H7 (cell line): ENCODE measurements around the gene CRIP2. TPM values are rescaled to one million over a fixed set of nuclear protein-coding genes. Genes with fewer than 3 reads are reported as not detected.

Experiments used
- DNase-seq: peaks from one replicate; pipeline ENCODE4 v3.0.0; 2012
- H3K27me3 ChIP-seq: 2 replicates; pipeline ENCODE4 v1.6.0; 2011; ENCODE audit warnings: mild to moderate bottlenecking, low read length; ENCODE audit not compliant: control insufficient read depth, insufficient read depth
- H3K36me3 ChIP-seq: replicated peaks from 2 replicates; pipeline ENCODE4 v1.5.1; 2011; ENCODE audit warnings: low read length; ENCODE audit not compliant: control insufficient read depth, insufficient read depth
- H3K4me3 ChIP-seq: 2 replicates; pipeline ENCODE4 v1.5.1; 2011; ENCODE audit warnings: low read depth, mild to moderate bottlenecking, control low read depth, low read length, moderate library complexity; ENCODE audit not compliant: insufficient read depth
- total RNA-seq: library from RNA; depleted of rRNA; stranded (reverse); fragments of >200 nt; shearing (Covaris generic); gene quantifications from 2 replicates; pipeline ENCODE4 v1.2.3, GENCODE V29; 2014; rRNA removed

Gene CRIP2
- 3.7 and 8.7 TPM in 2 replicates for total RNA-seq

- no peaks in the 10 kb centered on the region for H3K36me3 ChIP-seq
- peak; percentile 99 for DNase-seq
- peak within 1 kb of the TSS; percentile 49 for H3K4me3 ChIP-seq
- peaks cover 49% of the 10 kb centered on the region for H3K27me3 ChIP-seq
These were observed at the start of gene CRIP2 for GRCh38 chr14:105474483-105475268. Gene CRIP2 (plus strand): TSS chr14:105474821. CDS start chr14:105474863, 42 bp downstream.

GRCh38 chr14:105424861-105425260 lies 49.8 kb upstream of the CRIP2 start:
- Histone ChIP-seq H3K4me3 (no peak overlapping the region), H3K36me3 (peaks cover 4% of the 10 kb centered on the region), H3K27me3 (no peaks in the 10 kb centered on the region)
- DNase-seq = peak; percentile 52

- peaks cover 4% of the 10 kb centered on the region for H3K36me3 ChIP-seq
- DNase-seq = peak; percentile 67
- H3K27me3 ChIP-seq = no peaks in the 10 kb centered on the region
- no peak overlapping the region for H3K4me3 ChIP-seq
These were observed 48.8 kb upstream of the CRIP2 start for GRCh38 chr14:105425823-105426247.

GRCh38 chr14:105426416-105427130 lies 48.0 kb upstream of the CRIP2 start:
- Histone ChIP-seq H3K4me3 (no peak overlapping the region), H3K36me3 (peaks cover 4% of the 10 kb centered on the region), H3K27me3 (no peaks in the 10 kb centered on the region)
- peak; percentile 63 for DNase-seq

- Histone ChIP-seq H3K36me3 (peaks cover 4% of the 10 kb centered on the region), H3K4me3 (no peak overlapping the region)
These were observed 47.2 kb upstream of the CRIP2 start for GRCh38 chr14:105427412-105427811.

GRCh38 chr14:105427936-105428485 lies 46.6 kb upstream of the CRIP2 start:
- DNase-seq = peak; percentile 22
- Histone ChIP-seq H3K36me3 (peaks cover 4% of the 10 kb centered on the region), H3K4me3 (no peak overlapping the region), H3K27me3 (no peaks in the 10 kb centered on the region)

More at GRCh38 chr14:105427412-105427811, 47.2 kb upstream of the CRIP2 start:
- H3K27me3 ChIP-seq = no peaks in the 10 kb centered on the region
- DNase-seq = peak; percentile 30

GRCh38 chr14:105430042-105430441 lies 44.6 kb upstream of the CRIP2 start:
- no peak for DNase-seq
- no peak overlapping the region for H3K4me3 ChIP-seq
- H3K36me3 ChIP-seq = peaks cover 4% of the 10 kb centered on the region
- H3K27me3 ChIP-seq = no peaks in the 10 kb centered on the region

GRCh38 chr14:105430565-105430964 lies 44.1 kb upstream of the CRIP2 start:
- no peaks in the 10 kb centered on the region for H3K27me3 ChIP-seq
- H3K36me3 ChIP-seq = peaks cover 4% of the 10 kb centered on the region
- no peak for DNase-seq
- no peak overlapping the region for H3K4me3 ChIP-seq

- H3K27me3 ChIP-seq = no peaks in the 10 kb centered on the region
- DNase-seq = no peak
- peaks cover 4% of the 10 kb centered on the region for H3K36me3 ChIP-seq
- H3K4me3 ChIP-seq = no peak overlapping the region
These were observed 43.4 kb upstream of the CRIP2 start for GRCh38 chr14:105431256-105431655.

- Histone ChIP-seq H3K4me3 (no peak overlapping the region), H3K36me3 (peaks cover 2% of the 10 kb centered on the region; the same call in 1 of the 2 replicates), H3K27me3 (no peaks in the 10 kb centered on the region)
- DNase-seq = no peak
These were observed 42.0 kb upstream of the CRIP2 start for GRCh38 chr14:105432657-105433056.

- peak; percentile 77 for DNase-seq
- H3K36me3 ChIP-seq = peaks cover 2% of the 10 kb centered on the region; the same call in 1 of the 2 replicates
- no peaks in the 10 kb centered on the region for H3K27me3 ChIP-seq
- H3K4me3 ChIP-seq = no peak overlapping the region
These were observed 41.4 kb upstream of the CRIP2 start for GRCh38 chr14:105433161-105433605.

GRCh38 chr14:105436402-105436801 lies 38.2 kb upstream of the CRIP2 start:
- Histone ChIP-seq H3K36me3 (peaks cover 3% of the 10 kb centered on the region; the same call in 1 of the 2 replicates), H3K4me3 (no peak overlapping the region), H3K27me3 (no peaks in the 10 kb centered on the region)
- no peak for DNase-seq

GRCh38 chr14:105436891-105437722 lies 37.5 kb upstream of the CRIP2 start:
- Histone ChIP-seq H3K36me3 (peaks cover 3% of the 10 kb centered on the region; the same call in 1 of the 2 replicates), H3K4me3 (no peak overlapping the region), H3K27me3 (no peaks in the 10 kb centered on the region)
- DNase-seq = no peak
